Fibroblast of lung (primary cell): ENCODE results near the gene FAM107B. TPM values are rescaled to one million over a fixed set of nuclear protein-coding genes. Genes with fewer than 3 reads are reported as not detected.

Experiments used
- DNase-seq, 2 donors: peaks; one replicate each; pipeline versions ENCODE4 v3.0.0 to v3.0.0-alpha.2; 2010; ENCODE audit warnings: low read depth in 2 of 2
- H2AFZ ChIP-seq: 2 replicates; pipeline ENCODE4 v1.5.1; 2012; ENCODE audit warnings: low read length, control low read depth, inconsistent platforms
- H3K27ac ChIP-seq: 2 replicates; pipeline ENCODE4 v1.5.1; 2011; ENCODE audit warnings: low read length, control low read depth; ENCODE audit not compliant: insufficient read depth
- H3K27me3 ChIP-seq: 2 replicates; pipeline ENCODE4 v1.5.1; 2011; ENCODE audit warnings: mild to moderate bottlenecking, low read length; ENCODE audit not compliant: control insufficient read depth, insufficient read depth
- H3K36me3 ChIP-seq: 2 replicates; pipeline ENCODE4 v1.5.1; 2011; ENCODE audit warnings: low read length; ENCODE audit not compliant: control insufficient read depth, insufficient read depth
- H3K4me1 ChIP-seq: 2 replicates; pipeline ENCODE4 v1.5.1; 2011; ENCODE audit warnings: low read length; ENCODE audit not compliant: control insufficient read depth, insufficient read depth; ENCODE audit errors: extremely low read depth
- H3K4me2 ChIP-seq: 2 replicates; pipeline ENCODE4 v1.5.1; 2011; ENCODE audit warnings: low read length, control low read depth; ENCODE audit not compliant: insufficient read depth; ENCODE audit errors: extremely low read depth
- H3K4me3 ChIP-seq, 4 experiments: fragments of 200-600 bp in 1 of 4; sonication (generic) in 1 of 4; replicated peaks in 1 of 4; 2 replicates each; pipeline ENCODE4 v1.5.1; 2011 to 2016; ENCODE audit warnings: low read length in 4 of 4, low read depth in 3 of 4, mild to moderate bottlenecking in 3 of 4, control low read depth in 2 of 4, inconsistent platforms in 1 of 4, mixed read lengths in 1 of 4; ENCODE audit not compliant: insufficient read depth in 1 of 4; ENCODE audit errors: control extremely low read depth in 1 of 4
- H3K79me2 ChIP-seq: 2 replicates; pipeline ENCODE4 v1.5.1; 2012; ENCODE audit warnings: mild to moderate bottlenecking, low read length, inconsistent platforms; ENCODE audit not compliant: control insufficient read depth, insufficient read depth
- H3K9ac ChIP-seq: 2 replicates; pipeline ENCODE4 v1.5.1; 2011; ENCODE audit warnings: mild to moderate bottlenecking, low read length, control low read depth; ENCODE audit not compliant: insufficient read depth
- H3K9me3 ChIP-seq: 2 replicates; pipeline ENCODE4 v1.5.1; 2012; ENCODE audit warnings: low read depth, low read length; ENCODE audit not compliant: control insufficient read depth, insufficient read depth
- H4K20me1 ChIP-seq: 2 replicates; pipeline ENCODE4 v1.5.1; 2011; ENCODE audit warnings: low read length; ENCODE audit not compliant: control insufficient read depth, insufficient read depth; ENCODE audit errors: extremely low read depth
- EZH2 ChIP-seq: IDR thresholded peaks from 2 replicates; pipeline ENCODE4 v1.5.1; 2012; ENCODE audit warnings: low read length, control low read depth, mild to moderate bottlenecking; ENCODE audit errors: missing control alignments
- polyA plus RNA-seq, 2 donors: library from polyadenylated mRNA; depleted of rRNA in 1 of 2; stranded (reverse) in 1 of 2; unstranded in 1 of 2; fragments of >200 nt; gene quantifications; 2 replicates each; pipeline ENCODE4 v1.2.1, GENCODE V29; 2011 to 2012; ENCODE audit warnings: missing spikeins in 1 of 2
- total RNA-seq: library from RNA; depleted of rRNA; stranded (reverse); fragments of >200 nt; gene quantifications from 2 replicates; pipeline ENCODE4 v1.2.1, GENCODE V29; 2014
- TF ChIP-seq, protein P1 (sequence below), 2 donors: IDR thresholded peaks in 1 of 2; conservative IDR thresholded peaks in 1 of 2; 1 replicate in 1 of 2; 2 replicates in 1 of 2; pipeline ENCODE4 v1.5.1; 2011 to 2012; ENCODE audit warnings: low read length in 2 of 2, control low read depth in 1 of 2, inconsistent platforms in 1 of 2, low read depth in 1 of 2, mild to moderate bottlenecking in 1 of 2

FAM107B gene
- total and polyA plus RNA-seq, 2 donors (not counting 1 experiment from before 2014, with no cell fraction given), result 29.0 to 36.0 TPM

DNA sequence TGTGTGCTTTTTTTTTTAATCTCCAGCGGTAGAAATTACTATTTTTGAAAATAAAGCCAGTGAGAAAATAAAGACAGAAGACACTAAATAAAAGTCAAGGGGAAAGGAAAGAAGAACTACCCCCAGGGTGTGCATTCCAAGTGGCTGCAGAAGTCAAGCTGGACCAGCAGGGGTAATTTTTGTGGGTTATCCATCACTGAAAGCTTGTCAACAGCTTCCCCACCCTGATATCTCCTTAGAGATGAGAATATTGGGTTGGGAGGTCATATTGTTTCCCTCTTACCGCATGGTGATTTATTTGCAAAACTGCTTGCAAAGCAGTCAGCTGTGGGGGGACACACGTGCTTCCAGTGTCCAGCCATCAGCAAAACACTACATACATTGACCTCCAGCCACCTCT is 46.4 kb downstream of the FAM107B start:
- peaks cover 4% of the 10 kb centered on the region for H3K27me3 ChIP-seq
- H3K4me3 ChIP-seq, result no peak overlapping the region
- no peaks in the 10 kb centered on the region for H3K4me1 ChIP-seq
- H2AFZ ChIP-seq, result no peak overlapping the region
- H3K4me2 ChIP-seq, result no peak overlapping the region
- H4K20me1 ChIP-seq, result no peaks in the 10 kb centered on the region
- no peak for DNase-seq
- H3K9me3 ChIP-seq, result no peaks in the 10 kb centered on the region
- no peak overlapping the region for H3K27ac ChIP-seq
- no peaks in the 10 kb centered on the region for H3K79me2 ChIP-seq
- no peaks in the 10 kb centered on the region for H3K36me3 ChIP-seq
- no peak overlapping the region for H3K9ac ChIP-seq
- no peak for TF ChIP-seq EZH2
- TF ChIP-seq, protein P1, sequence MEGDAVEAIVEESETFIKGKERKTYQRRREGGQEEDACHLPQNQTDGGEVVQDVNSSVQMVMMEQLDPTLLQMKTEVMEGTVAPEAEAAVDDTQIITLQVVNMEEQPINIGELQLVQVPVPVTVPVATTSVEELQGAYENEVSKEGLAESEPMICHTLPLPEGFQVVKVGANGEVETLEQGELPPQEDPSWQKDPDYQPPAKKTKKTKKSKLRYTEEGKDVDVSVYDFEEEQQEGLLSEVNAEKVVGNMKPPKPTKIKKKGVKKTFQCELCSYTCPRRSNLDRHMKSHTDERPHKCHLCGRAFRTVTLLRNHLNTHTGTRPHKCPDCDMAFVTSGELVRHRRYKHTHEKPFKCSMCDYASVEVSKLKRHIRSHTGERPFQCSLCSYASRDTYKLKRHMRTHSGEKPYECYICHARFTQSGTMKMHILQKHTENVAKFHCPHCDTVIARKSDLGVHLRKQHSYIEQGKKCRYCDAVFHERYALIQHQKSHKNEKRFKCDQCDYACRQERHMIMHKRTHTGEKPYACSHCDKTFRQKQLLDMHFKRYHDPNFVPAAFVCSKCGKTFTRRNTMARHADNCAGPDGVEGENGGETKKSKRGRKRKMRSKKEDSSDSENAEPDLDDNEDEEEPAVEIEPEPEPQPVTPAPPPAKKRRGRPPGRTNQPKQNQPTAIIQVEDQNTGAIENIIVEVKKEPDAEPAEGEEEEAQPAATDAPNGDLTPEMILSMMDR (conservative IDR thresholded peaks at IDR 0.05 in 1 of 2, IDR thresholded peaks at IDR 0.05 in 1 of 2; ENCODE audit: low read depth in 1 of 2, low read length in 2 of 2), result no peak

DNA sequence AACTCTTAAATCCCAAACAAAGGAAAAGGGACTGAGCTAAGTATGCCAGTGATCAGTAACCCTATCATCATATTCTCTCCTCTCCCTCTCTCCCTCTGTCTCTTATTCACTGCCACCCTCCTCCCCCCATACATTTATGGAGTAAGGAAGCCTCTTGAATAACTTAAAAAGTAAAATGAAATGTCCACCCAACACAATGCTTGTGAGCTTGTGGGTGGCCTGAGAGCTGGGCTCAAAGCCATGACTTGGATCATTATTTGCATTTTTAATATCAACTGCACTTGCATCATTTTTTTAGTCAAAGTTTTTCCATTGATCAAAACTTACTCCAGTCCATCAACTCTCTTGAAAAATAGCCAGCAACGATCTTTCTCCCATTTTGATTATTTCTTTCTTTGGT is 46.8 kb downstream of the FAM107B start:
- Histone ChIP-seq H3K4me3 (no peak overlapping the region), H3K79me2 (no peaks in the 10 kb centered on the region), H3K9me3 (no peaks in the 10 kb centered on the region), H3K9ac (no peak overlapping the region), H4K20me1 (no peaks in the 10 kb centered on the region), H3K27me3 (peaks cover 4% of the 10 kb centered on the region), H3K36me3 (no peaks in the 10 kb centered on the region), H3K27ac (no peak overlapping the region), H3K4me1 (no peaks in the 10 kb centered on the region), H2AFZ (no peak overlapping the region), H3K4me2 (no peak overlapping the region)
- TF ChIP-seq, protein P1 (conservative IDR thresholded peaks at IDR 0.05 in 1 of 2, IDR thresholded peaks at IDR 0.05 in 1 of 2; ENCODE audit: low read depth in 1 of 2, low read length in 2 of 2), result no peak
- TF ChIP-seq EZH2, result no peak
- no peak for DNase-seq

DNA sequence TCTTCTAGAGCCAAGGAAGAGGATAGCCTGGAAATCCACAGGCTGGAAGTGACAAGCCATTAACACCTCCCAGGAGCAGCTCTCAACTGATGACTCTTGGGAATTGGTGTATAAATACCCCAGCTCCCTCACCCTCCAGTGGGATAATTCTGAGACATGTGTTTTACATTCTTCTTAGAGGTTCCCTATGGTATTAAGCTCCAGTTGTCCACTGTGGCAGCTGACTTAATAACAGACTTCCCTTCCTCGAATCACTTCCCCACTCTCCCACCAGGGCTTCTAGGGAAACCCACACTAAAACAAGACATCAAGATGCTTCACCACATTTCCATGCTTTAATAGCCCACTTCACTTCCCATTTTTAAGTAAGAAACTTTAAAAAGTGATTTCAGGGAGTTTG is 47.2 kb downstream of the FAM107B start:
- DNase-seq, result no peak
- no peak overlapping the region for H3K4me2 ChIP-seq
- no peaks in the 10 kb centered on the region for H4K20me1 ChIP-seq
- H3K9ac ChIP-seq, result no peak overlapping the region
- no peak overlapping the region for H3K27ac ChIP-seq
- no peaks in the 10 kb centered on the region for H3K79me2 ChIP-seq
- no peaks in the 10 kb centered on the region for H3K36me3 ChIP-seq
- H2AFZ ChIP-seq, result no peak overlapping the region
- no peaks in the 10 kb centered on the region for H3K9me3 ChIP-seq
- TF ChIP-seq EZH2, result no peak
- H3K4me3 ChIP-seq, result no peak overlapping the region
- H3K27me3 ChIP-seq, result peaks cover 4% of the 10 kb centered on the region
- H3K4me1 ChIP-seq, result no peaks in the 10 kb centered on the region
